K562 (cell line): ENCODE results near the gene ANKRD44.

ENCODE experiments used
- BCL6 ChIP-seq: fragments of 250-450 bp; sonication (Bioruptor Pico); IDR thresholded peaks from 2 replicates; pipeline ENCODE4 v1.4.0; 2020
- CHD2 ChIP-seq: IDR thresholded peaks from 2 replicates; pipeline ENCODE4 v1.6.1; 2011; ENCODE audit warnings: low read depth, low read length
- CTCF ChIP-seq, 3 experiments: IDR thresholded peaks in 2 of 3; conservative IDR thresholded peaks in 1 of 3; 2 replicates each; pipeline ENCODE4 v1.5.1; 2011 to 2012; ENCODE audit warnings: low read length in 3 of 3, mild to moderate bottlenecking in 3 of 3, control low read depth in 2 of 3, improper control_type of control experiment in 1 of 3, inconsistent platforms in 1 of 3, low read depth in 1 of 3, mixed read lengths in 1 of 3, moderate library complexity in 1 of 3; ENCODE audit not compliant: insufficient read depth in 2 of 3
- ETS1 ChIP-seq: conservative IDR thresholded peaks from 2 replicates; pipeline ENCODE4 v1.6.1; 2011; ENCODE audit warnings: low read depth, mild to moderate bottlenecking, low read length; ENCODE audit not compliant: control insufficient read depth
- NFIC ChIP-seq: fragments of 450-650 bp; IDR thresholded peaks from 2 replicates; pipeline ENCODE4 v1.6.1; 2017; ENCODE audit warnings: mild to moderate bottlenecking, inconsistent platforms
- POLR2A ChIP-seq: fragments of 450-650 bp; conservative IDR thresholded peaks from 2 replicates; pipeline ENCODE4 v1.6.1; 2016
- SNIP1 ChIP-seq: fragments of 450-650 bp; IDR thresholded peaks from 2 replicates; pipeline ENCODE4 v1.7.1; 2017; ENCODE audit warnings: low read depth, mild to moderate bottlenecking
- USF2 ChIP-seq: sonication (generic); formaldehyde crosslinking; IDR thresholded peaks from 2 replicates; pipeline ENCODE4 v1.5.0; 2020; ENCODE audit warnings: missing genetic modification reagents
- ZBED1 ChIP-seq: IDR thresholded peaks from 2 replicates; pipeline ENCODE4 v1.6.1; 2014

- TF ChIP-seq SNIP1 (no peak), ETS1 (no peak), USF2 (no peak), ZBED1 (no peak), POLR2A (no peak), CTCF (IDR thresholded peaks at IDR 0.05 in 2 of 3, conservative IDR thresholded peaks at IDR 0.05 in 1 of 3; ENCODE audit: insufficient read depth in 2 of 3, low read depth in 1 of 3, low read length in 3 of 3) (no peak), CHD2 (no peak), NFIC (no peak), BCL6 (CRISPR knock-in tag) (no peak)
These were observed 188.7 kb downstream of the ANKRD44 start for GRCh38 chr2:197121756-197122385.
